Esophagus (tissue), 2 donors: ENCODE measurements around the gene NPAS3. TPM values are rescaled to one million over a fixed set of nuclear protein-coding genes. Genes with fewer than 3 reads are reported as not detected.

ENCODE experiments used
- H3K27ac ChIP-seq, 2 donors: one replicate each; pipeline ENCODE4 v1.5.1; 2013; ENCODE audit warnings: low read depth in 2 of 2, mild to moderate bottlenecking in 2 of 2, inconsistent platforms in 1 of 2, low read length in 1 of 2, moderate library complexity in 1 of 2
- H3K27me3 ChIP-seq, 2 donors: one replicate each; pipeline ENCODE4 v1.6.1; 2013; ENCODE audit warnings: low read length in 2 of 2, control low read depth in 1 of 2, mild to moderate bottlenecking in 1 of 2; ENCODE audit not compliant: insufficient read depth in 2 of 2, control insufficient read depth in 1 of 2
- H3K36me3 ChIP-seq, 2 donors: one replicate each; pipeline ENCODE4 v1.6.1; 2013; ENCODE audit warnings: low read length in 1 of 2; ENCODE audit not compliant: control insufficient read depth in 2 of 2, insufficient read depth in 2 of 2
- H3K4me1 ChIP-seq, 2 donors: one replicate each; pipeline ENCODE4 v1.6.1; 2013; ENCODE audit warnings: low read length in 1 of 2; ENCODE audit not compliant: control insufficient read depth in 2 of 2, insufficient read depth in 2 of 2
- H3K4me3 ChIP-seq, 2 donors: one replicate each; pipeline ENCODE4 v1.5.1; 2013; ENCODE audit warnings: low read length in 2 of 2, mild to moderate bottlenecking in 2 of 2, low read depth in 1 of 2, moderate library complexity in 1 of 2
- H3K9me3 ChIP-seq, 2 donors: one replicate each; pipeline ENCODE4 v1.6.1; 2013; ENCODE audit warnings: mild to moderate bottlenecking in 2 of 2, low read depth in 1 of 2, low read length in 1 of 2, moderate library complexity in 1 of 2; ENCODE audit not compliant: control insufficient read depth in 2 of 2, insufficient read depth in 1 of 2
- WGBS, 2 donors: extraction: QIAGEN DNeasy Blood & Tissue Kit; methylation state at CpG; one replicate each; pipeline ENCODE4 v1.1.7; 2013; 5-methylcytosine and 5-hydroxymethylcytosine counted together
- polyA plus RNA-seq, 2 donors: library from polyadenylated mRNA; stranded (reverse); fragments of 200-250 nt; gene quantifications; one replicate each; pipeline ENCODE4 v1.2.3, GENCODE V29; 2013
- donor health status: healthy with polysubstance abuse.
- donor health status: Bipolar disorder and iron deficiency.

Gene NPAS3
- polyA plus RNA-seq, 2 donors: 0.08 to 0.13 TPM

DNA sequence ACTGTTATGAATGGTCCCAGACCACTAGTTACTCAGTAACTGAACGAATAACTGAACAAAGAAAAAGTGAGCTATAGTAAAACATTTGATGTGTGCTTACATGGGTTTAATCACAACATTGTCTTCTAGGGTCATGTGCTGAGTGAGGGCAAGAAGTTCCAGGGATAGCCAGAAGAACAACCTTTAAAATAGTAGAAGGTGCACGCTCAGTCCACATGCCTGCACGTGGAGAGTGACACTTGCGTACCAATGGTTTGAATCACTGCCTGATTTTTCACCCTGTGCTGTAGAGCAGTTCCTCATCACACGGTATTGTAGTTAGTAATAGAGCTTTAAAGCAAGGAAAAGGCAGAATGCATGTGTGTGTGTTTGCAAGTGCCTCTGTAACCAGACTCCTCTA, 788.0 kb downstream of the NPAS3 start:
- Histone ChIP-seq H3K9me3 (no peaks in the 10 kb centered on the region), H3K4me3 (no peak overlapping the region), H3K36me3 (no peaks in the 10 kb centered on the region), H3K27ac (no peak overlapping the region), H3K27me3 (no peaks in the 10 kb centered on the region), H3K4me1 (no peaks in the 10 kb centered on the region)
- 75 to 80% methylated on average over 5 of the region's 5 CpGs for WGBS, 2 donors

DNA sequence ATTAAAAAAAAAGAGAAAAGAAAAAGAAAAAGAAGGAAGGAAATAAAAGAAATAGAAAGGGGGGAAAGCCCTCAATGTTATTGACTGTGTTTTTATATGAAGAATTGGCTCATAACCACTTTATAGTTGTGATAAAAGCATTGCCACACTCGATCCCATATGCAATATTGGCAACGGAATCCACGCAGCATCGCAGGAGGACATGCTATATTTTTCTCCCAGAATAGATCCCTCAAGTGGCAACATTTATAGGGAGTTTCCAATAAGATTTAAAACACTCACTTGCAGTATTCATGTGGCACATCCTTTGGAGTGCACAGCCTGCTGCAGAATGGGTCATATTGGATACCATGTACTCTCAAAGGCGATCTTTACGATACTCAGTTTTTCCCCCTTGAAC, 788.9 kb downstream of the NPAS3 start:
- WGBS, 2 donors: 63 to 64% methylated on average over 6 of the region's 6 CpGs
- Histone ChIP-seq H3K27me3 (no peaks in the 10 kb centered on the region), H3K9me3 (no peaks in the 10 kb centered on the region), H3K4me1 (no peaks in the 10 kb centered on the region), H3K27ac (no peak overlapping the region), H3K4me3 (no peak overlapping the region), H3K36me3 (no peaks in the 10 kb centered on the region)

DNA sequence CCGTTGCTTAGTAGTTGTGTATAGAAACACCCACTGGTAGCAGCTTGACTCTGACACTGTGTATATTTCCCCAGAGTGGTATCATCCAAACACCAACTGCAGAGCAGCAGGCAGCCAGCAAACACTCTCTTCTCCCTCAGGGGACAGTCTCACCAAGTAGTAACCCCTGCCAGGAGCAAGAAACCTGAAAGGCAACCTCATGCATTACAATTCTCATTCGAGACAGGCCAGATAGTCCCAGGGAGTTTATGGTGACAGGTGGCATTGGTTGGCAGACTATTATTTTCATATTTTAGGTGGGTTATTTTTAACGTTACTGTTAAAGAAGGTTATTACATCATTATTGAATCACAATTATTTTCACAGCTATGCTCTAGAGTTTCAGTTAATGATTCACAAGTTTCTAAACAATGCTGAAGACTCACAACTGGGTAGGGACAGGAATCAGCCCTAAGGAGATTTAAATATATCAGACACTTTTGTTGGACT, 789.4 kb downstream of the NPAS3 start:
- H3K4me3 ChIP-seq: no peak overlapping the region
- WGBS, 2 donors: 37 to 43% methylated on average over 3 of the region's 3 CpGs
- no peak overlapping the region for H3K27ac ChIP-seq
- no peaks in the 10 kb centered on the region for H3K36me3 ChIP-seq
- no peaks in the 10 kb centered on the region for H3K4me1 ChIP-seq
- H3K9me3 ChIP-seq: no peaks in the 10 kb centered on the region
- no peaks in the 10 kb centered on the region for H3K27me3 ChIP-seq

DNA sequence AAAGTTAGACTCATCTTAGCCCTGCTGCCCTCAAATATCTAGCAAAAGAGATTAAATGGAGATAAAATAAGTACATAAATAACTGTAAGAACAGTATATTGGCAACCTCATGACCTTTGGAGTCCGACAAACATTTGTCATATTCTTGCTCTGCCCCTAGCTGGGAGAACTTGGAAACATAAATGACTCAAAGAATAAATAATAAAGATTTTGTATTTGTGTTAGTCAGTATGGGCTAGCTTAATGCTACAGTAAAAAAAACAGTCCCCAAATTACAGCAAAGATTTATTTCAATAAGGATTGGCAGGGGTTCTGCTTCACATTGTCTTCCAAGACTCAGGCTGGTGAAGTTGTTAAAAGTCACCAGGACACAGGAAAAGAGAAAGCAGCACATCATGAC, 791.5 kb downstream of the NPAS3 start:
- Histone ChIP-seq H3K9me3 (no peaks in the 10 kb centered on the region), H3K27me3 (no peaks in the 10 kb centered on the region), H3K4me3 (no peak overlapping the region), H3K36me3 (no peaks in the 10 kb centered on the region), H3K4me1 (no peaks in the 10 kb centered on the region), H3K27ac (no peak overlapping the region)
- 91 to 94% methylated on average over 1 of the region's 1 CpG for WGBS, 2 donors

DNA sequence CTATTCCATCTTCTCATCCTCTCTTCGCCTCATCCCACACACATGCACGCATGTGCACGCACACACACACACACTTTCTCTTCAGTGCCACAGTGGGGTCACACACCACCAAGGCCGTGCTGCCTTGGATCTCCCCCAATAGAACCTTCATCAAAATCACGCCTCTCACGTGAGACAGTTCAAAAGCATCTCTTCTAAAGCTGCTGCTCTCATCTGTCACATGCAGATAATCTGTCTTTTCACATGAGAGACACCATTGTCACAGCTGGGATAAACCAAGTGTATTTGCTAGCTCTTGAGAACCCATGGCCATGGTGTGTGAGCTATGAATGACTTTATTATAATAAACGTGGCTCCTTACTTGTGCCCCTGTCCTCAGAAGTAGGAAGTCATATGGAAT, 793.5 kb downstream of the NPAS3 start:
- H3K4me3 ChIP-seq: no peak overlapping the region
- no peaks in the 10 kb centered on the region for H3K36me3 ChIP-seq
- H3K27me3 ChIP-seq: no peaks in the 10 kb centered on the region
- WGBS, 2 donors: 86% methylated on average over 7 of the region's 7 CpGs
- no peak overlapping the region for H3K27ac ChIP-seq
- no peaks in the 10 kb centered on the region for H3K4me1 ChIP-seq
- no peaks in the 10 kb centered on the region for H3K9me3 ChIP-seq

DNA sequence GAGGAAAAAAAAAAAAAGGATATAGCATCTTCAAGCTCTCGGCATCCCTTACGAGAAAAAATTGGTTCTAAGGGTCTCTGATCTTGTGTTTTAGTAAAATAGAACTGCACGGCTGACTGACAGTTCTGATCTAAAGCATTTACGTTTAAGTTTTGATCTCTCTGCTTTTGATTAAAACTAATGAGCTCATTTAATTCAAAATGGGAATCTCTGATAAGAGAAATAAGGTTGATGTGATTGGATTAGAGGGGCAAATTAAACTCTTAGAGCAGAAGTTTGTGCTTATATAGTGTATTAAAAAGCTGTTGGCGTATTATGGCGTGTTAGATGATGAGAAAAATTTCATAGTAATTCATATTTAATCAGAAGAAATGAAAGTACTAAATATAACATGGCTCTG, 794.6 kb downstream of the NPAS3 start:
- Histone ChIP-seq H3K27me3 (no peaks in the 10 kb centered on the region), H3K36me3 (no peaks in the 10 kb centered on the region)

DNA sequence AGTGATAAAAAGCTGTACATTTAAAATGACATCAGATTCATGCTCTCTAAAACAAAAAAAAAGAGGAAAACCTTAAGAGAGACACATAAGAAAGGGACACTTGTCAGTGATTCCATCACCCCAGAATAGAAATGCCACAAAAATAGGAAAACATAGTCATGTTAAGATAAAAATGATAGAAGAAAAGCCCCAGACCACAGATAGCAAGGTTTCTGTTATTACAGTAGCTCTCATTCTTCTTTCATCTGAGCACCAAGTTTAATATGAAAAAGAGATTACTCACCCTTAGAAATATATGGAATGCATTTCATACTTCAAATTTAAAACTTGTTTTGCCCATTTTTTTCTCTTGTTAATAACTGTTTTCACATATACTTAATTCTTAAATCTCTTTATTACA, 795.0 kb downstream of the NPAS3 start:
- Histone ChIP-seq H3K4me1 (no peaks in the 10 kb centered on the region), H3K27me3 (no peaks in the 10 kb centered on the region), H3K9me3 (no peaks in the 10 kb centered on the region), H3K36me3 (no peaks in the 10 kb centered on the region), H3K4me3 (no peak overlapping the region), H3K27ac (no peak overlapping the region)

More for the DNA sequence above, 794.6 kb downstream of the NPAS3 start:
- H3K9me3 ChIP-seq: no peaks in the 10 kb centered on the region
- 86 to 90% methylated on average over 6 of the region's 6 CpGs for WGBS, 2 donors
- H3K4me3 ChIP-seq: no peak overlapping the region
- H3K4me1 ChIP-seq: no peaks in the 10 kb centered on the region
- H3K27ac ChIP-seq: no peak overlapping the region

DNA sequence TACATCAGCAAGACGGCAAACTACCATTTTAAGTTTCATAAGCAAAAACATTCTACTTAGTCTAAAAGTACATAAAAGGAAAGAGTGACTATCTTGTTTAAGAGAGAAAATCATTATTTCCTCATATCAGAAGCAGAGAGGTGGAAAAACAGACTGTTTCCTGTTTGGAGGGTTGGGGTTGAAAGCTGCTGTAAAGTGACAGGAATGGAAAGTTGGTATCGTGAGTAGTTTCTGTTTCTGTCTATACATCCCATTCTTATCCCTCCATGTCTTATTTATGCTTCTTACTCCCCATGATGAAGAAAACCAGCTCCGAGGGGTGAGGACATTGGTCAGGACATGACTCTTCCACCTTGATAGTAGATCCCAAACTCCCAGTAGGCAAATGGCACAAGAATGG, 795.7 kb downstream of the NPAS3 start:
- 77 to 81% methylated on average over 3 of the region's 3 CpGs for WGBS, 2 donors
- H3K27me3 ChIP-seq: no peaks in the 10 kb centered on the region

DNA sequence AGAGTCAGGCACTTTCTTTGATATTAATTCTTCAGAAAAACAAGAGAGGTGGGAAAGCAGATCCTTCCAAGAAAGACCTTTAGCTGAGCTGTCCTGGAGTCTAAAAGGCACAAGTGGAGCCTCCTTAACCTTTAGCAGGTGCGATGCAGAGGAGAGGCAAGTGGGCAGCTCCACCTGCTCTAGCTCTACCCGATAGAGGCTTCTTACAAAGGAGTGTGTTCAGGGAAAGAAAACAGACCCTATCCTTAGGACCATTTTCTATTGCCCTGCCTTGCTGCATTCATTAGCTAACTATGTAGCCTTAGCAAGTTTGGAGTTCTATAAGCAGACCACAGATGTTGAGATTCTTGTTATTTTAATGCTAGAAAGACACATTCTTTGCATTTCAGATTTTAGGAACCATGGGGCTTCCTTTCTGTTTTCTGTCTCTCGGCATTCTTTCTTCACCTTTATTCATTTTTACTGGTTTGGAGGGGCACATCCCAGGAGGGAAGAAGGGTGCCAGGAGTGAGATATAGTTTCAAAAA, 797.7 kb downstream of the NPAS3 start:
- Histone ChIP-seq H3K9me3 (no peaks in the 10 kb centered on the region), H3K27ac (no peak overlapping the region), H3K4me3 (no peak overlapping the region), H3K27me3 (no peaks in the 10 kb centered on the region), H3K4me1 (no peaks in the 10 kb centered on the region), H3K36me3 (no peaks in the 10 kb centered on the region)
- 88 to 93% methylated on average over 3 of the region's 3 CpGs for WGBS, 2 donors

More for the DNA sequence above, 795.7 kb downstream of the NPAS3 start:
- Histone ChIP-seq H3K27ac (no peak overlapping the region), H3K36me3 (no peaks in the 10 kb centered on the region), H3K9me3 (no peaks in the 10 kb centered on the region), H3K4me3 (no peak overlapping the region), H3K4me1 (no peaks in the 10 kb centered on the region)

DNA sequence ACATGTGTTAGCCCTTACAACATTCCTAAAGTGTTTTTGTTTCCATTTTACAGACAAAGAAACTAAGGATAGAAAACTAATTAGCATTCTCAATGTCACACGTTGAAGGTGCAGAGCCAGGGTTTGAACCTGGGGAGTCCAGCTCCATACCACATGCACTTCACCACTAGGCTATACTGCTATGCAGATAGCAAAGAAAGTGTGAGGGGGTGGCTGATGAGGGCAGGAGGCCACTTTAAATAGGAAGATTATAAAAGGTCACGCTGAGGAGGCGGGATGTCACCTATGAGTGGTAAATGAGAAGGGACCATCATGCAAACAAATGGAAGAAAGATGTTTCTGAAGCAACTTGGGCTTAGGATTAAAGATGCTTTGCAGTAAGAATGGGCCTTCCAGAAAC, 798.3 kb downstream of the NPAS3 start:
- Histone ChIP-seq H3K27ac (no peak overlapping the region), H3K27me3 (no peaks in the 10 kb centered on the region), H3K4me3 (no peak overlapping the region), H3K4me1 (no peaks in the 10 kb centered on the region), H3K36me3 (no peaks in the 10 kb centered on the region), H3K9me3 (no peaks in the 10 kb centered on the region)
- WGBS, 2 donors: 82 to 93% methylated on average over 3 of the region's 3 CpGs
